Kidney epithelial cell (primary cell): ENCODE measurements around the gene FOXP1. TPM values are rescaled to one million over a fixed set of nuclear protein-coding genes. Genes with fewer than 3 reads are reported as not detected.

ENCODE experiments used
- DNase-seq: peaks from one replicate; pipeline ENCODE4 v3.0.0-alpha.2; 2010; ENCODE audit warnings: low read depth
- H3K27me3 ChIP-seq: 2 replicates; pipeline ENCODE4 v1.6.0; 2011; ENCODE audit warnings: low read length; ENCODE audit not compliant: control insufficient read depth, insufficient read depth
- H3K36me3 ChIP-seq: 2 replicates; pipeline ENCODE4 v1.5.1; 2011; ENCODE audit warnings: low read length; ENCODE audit not compliant: control insufficient read depth, insufficient read depth
- H3K4me3 ChIP-seq: 2 replicates; pipeline ENCODE4 v1.5.1; 2011; ENCODE audit warnings: low read depth, mild to moderate bottlenecking, control low read depth, low read length
- CTCF ChIP-seq: IDR thresholded peaks from 2 replicates; pipeline ENCODE4 v1.5.1; 2011; ENCODE audit warnings: mild to moderate bottlenecking, moderate library complexity, low read length, control low read depth, inconsistent platforms; ENCODE audit not compliant: insufficient read depth, poor library complexity, severe bottlenecking
- total RNA-seq: library from RNA; depleted of rRNA; stranded (reverse); fragments of >200 nt; gene quantifications from 2 replicates; pipeline ENCODE4 v1.2.3, GENCODE V29; 2015

The FOXP1 gene
- total RNA-seq, 1 donor from 2014 or later, result 75.0 TPM

- DNase-seq, result no peak
- no peaks in the 10 kb centered on the region for H3K36me3 ChIP-seq
- no peaks in the 10 kb centered on the region for H3K27me3 ChIP-seq
- no peak for TF ChIP-seq CTCF
- no peak overlapping the region for H3K4me3 ChIP-seq
Observed at GRCh38 chr3:71398157-71398836, 185.2 kb downstream of the FOXP1 start.

GRCh38 chr3:71397726-71398125, 185.8 kb downstream of the FOXP1 start:
- H3K27me3 ChIP-seq, result no peaks in the 10 kb centered on the region
- no peak for TF ChIP-seq CTCF
- DNase-seq, result no peak
- H3K36me3 ChIP-seq, result no peaks in the 10 kb centered on the region
- no peak overlapping the region for H3K4me3 ChIP-seq

- peak; percentile 46 for TF ChIP-seq CTCF
- no peak for DNase-seq
- H3K4me3 ChIP-seq, result no peak overlapping the region
- H3K27me3 ChIP-seq, result no peaks in the 10 kb centered on the region
- no peaks in the 10 kb centered on the region for H3K36me3 ChIP-seq
Observed at GRCh38 chr3:71397046-71397445, 186.5 kb downstream of the FOXP1 start.

GRCh38 chr3:71395927-71396695, 187.4 kb downstream of the FOXP1 start:
- DNase-seq, result peak; percentile 14
- TF ChIP-seq CTCF, result no peak

GRCh38 chr3:71395470-71395869, 188.1 kb downstream of the FOXP1 start:
- no peak for DNase-seq
- H3K4me3 ChIP-seq, result no peak overlapping the region
- no peak for TF ChIP-seq CTCF
- H3K36me3 ChIP-seq, result no peaks in the 10 kb centered on the region
- H3K27me3 ChIP-seq, result no peaks in the 10 kb centered on the region

More at GRCh38 chr3:71395927-71396695, 187.4 kb downstream of the FOXP1 start:
- Histone ChIP-seq H3K36me3 (no peaks in the 10 kb centered on the region), H3K27me3 (no peaks in the 10 kb centered on the region), H3K4me3 (no peak overlapping the region)

- no peak for DNase-seq
- no peak for TF ChIP-seq CTCF
- H3K36me3 ChIP-seq, result no peaks in the 10 kb centered on the region
- H3K27me3 ChIP-seq, result no peaks in the 10 kb centered on the region
- no peak overlapping the region for H3K4me3 ChIP-seq
Observed at GRCh38 chr3:71393745-71394144, 189.8 kb downstream of the FOXP1 start.
